ENCODE measurements around the gene EPS8. TPM values are rescaled to one million over a fixed set of nuclear protein-coding genes. Genes with fewer than 3 reads are reported as not detected.

EPS8 gene
- total and polyA plus RNA-seq, 2 donors (not counting 1 experiment from before 2014, with no cell fraction given): 0.76 to 0.96 TPM

DNA sequence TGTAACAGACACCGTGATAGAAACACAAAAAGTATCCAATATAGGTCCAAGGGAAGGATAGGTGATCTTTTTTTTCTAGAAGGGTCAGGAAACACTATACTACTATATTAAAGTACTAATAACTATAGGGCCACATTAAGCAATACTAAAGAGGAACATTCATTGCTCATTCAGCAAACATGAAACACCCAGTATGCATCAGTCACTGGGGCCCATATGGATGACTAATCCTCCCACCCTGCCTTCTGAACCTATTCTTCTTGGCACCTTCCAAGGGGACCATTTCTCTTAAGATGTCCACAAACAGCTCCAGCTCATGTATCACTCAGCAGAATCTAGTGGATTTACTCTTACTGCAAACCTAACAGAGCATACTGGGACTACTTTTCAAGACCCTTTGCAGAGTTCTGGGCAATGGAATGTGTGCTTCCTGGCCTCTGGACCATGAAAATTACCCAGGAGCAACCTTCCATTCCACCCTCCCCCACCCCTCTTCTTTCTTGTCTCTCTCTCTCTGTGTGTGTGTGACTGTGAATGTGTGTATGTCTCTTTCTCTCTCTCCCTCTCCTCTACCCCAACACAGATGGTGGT lies 187.9 kb downstream of the EPS8 start:
- Histone ChIP-seq H3K36me3 (replicated peaks in 1 of 2; ENCODE audit: control extremely low read depth in 1 of 2, control insufficient read depth in 1 of 2, extremely low read depth in 1 of 2, insufficient read depth in 2 of 2, low read length in 1 of 2) (no peaks in the 10 kb centered on the region), H3K27ac (ENCODE audit: low read length in 2 of 2) (no peak overlapping the region), H3K9me3 (ENCODE audit: control extremely low read depth in 1 of 3, control insufficient read depth in 2 of 3, insufficient read depth in 1 of 3, low read length in 2 of 3) (no peaks in the 10 kb centered on the region), H2AFZ (ENCODE audit: insufficient read depth, low read depth, low read length, poor library complexity, severe bottlenecking) (no peak overlapping the region), H3K4me3 (ENCODE audit: control extremely low read depth in 1 of 5, extremely low read depth in 1 of 5, insufficient read depth in 1 of 5, low read depth in 2 of 5, low read length in 4 of 5) (no peak overlapping the region), H3K4me1 (ENCODE audit: control insufficient read depth in 2 of 2, insufficient read depth in 2 of 2, low read length in 2 of 2) (no peaks in the 10 kb centered on the region), H3K4me2 (replicated peaks; ENCODE audit: low read depth, low read length, poor library complexity, severe bottlenecking) (no peak overlapping the region), H4K20me1 (ENCODE audit: control insufficient read depth, insufficient read depth, low read length, poor library complexity, severe bottlenecking) (no peaks in the 10 kb centered on the region), H3K79me2 (ENCODE audit: control insufficient read depth, insufficient read depth, low read length) (no peaks in the 10 kb centered on the region), H3K9ac (ENCODE audit: low read length) (no peak overlapping the region), H3K27me3 (replicated peaks in 1 of 4; ENCODE audit: control extremely low read depth in 1 of 4, control insufficient read depth in 3 of 4, insufficient read depth in 4 of 4, low read length in 3 of 4) (no peaks in the 10 kb centered on the region)
- Mint-ChIP-seq H3K4me1 (no peaks in the 10 kb centered on the region), H3K27ac (no peak overlapping the region), H3K4me3 (no peak overlapping the region), H3K27me3 (peaks cover 7% of the 10 kb centered on the region), H3K9me3 (ENCODE audit: insufficient read depth) (no peaks in the 10 kb centered on the region)
- DNase-seq (no peak), ATAC-seq (ENCODE audit: low read depth) (no peak)
- WGBS (ENCODE audit: insufficient coverage): no CpG with 5 or more reads among the region's 1 CpG
- CTCF ChIA-PET: no interaction called here
- TF ChIP-seq EZH2 (IDR thresholded peaks at IDR 0.05; ENCODE audit: borderline replicate concordance, insufficient read depth, low read depth, low read length, poor library complexity, severe bottlenecking): no peak
- TF ChIP-seq, protein P1, sequence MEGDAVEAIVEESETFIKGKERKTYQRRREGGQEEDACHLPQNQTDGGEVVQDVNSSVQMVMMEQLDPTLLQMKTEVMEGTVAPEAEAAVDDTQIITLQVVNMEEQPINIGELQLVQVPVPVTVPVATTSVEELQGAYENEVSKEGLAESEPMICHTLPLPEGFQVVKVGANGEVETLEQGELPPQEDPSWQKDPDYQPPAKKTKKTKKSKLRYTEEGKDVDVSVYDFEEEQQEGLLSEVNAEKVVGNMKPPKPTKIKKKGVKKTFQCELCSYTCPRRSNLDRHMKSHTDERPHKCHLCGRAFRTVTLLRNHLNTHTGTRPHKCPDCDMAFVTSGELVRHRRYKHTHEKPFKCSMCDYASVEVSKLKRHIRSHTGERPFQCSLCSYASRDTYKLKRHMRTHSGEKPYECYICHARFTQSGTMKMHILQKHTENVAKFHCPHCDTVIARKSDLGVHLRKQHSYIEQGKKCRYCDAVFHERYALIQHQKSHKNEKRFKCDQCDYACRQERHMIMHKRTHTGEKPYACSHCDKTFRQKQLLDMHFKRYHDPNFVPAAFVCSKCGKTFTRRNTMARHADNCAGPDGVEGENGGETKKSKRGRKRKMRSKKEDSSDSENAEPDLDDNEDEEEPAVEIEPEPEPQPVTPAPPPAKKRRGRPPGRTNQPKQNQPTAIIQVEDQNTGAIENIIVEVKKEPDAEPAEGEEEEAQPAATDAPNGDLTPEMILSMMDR (IDR thresholded peaks at IDR 0.05): no peak
- POLR2A ChIA-PET: no interaction called here
- intact Hi-C loops (cut with micrococcal nuclease): no loop called here

DNA sequence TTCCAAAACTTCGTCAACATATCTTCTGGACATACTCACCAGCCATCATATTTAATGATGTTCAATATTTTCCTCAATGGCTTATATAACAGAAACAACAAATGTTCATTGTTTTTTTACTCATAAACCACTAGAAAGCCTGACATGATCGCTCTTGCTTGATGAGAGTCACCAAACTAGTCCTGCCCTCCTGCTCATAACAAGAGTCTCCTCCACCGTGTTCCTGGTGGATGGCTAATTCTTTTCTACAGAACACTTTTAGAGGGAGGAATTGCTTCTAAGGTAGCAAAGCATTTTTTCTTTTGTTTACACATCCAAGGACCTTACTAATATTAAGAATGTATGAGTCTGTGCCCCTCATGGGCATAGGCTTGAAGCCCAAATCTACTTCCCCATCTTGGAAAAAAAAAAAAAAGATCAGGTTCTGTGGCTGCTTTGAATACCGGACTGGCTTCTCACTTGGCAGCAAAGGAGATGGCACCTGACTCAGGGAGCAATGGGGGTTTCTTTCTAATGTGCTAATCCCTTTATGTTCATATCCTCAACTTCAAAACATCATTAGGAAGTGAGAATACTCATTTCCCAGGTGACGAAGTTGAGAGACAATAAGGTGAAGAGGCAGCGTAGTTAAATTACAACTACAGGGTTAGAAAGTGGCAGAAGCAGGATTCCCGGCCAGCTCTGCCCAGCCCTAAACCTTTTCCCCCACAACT lies 188.8 kb downstream of the EPS8 start:
- ATAC-seq (ENCODE audit: low read depth) (no peak), DNase-seq (no peak)
- no peak for TF ChIP-seq EZH2 (IDR thresholded peaks at IDR 0.05; ENCODE audit: borderline replicate concordance, insufficient read depth, low read depth, low read length, poor library complexity, severe bottlenecking)
- TF ChIP-seq, protein P1 (IDR thresholded peaks at IDR 0.05): no peak
- no peaks in the 10 kb centered on the region for H4K20me1 ChIP-seq (ENCODE audit: control insufficient read depth, insufficient read depth, low read length, poor library complexity, severe bottlenecking)
- Mint-ChIP-seq H3K4me3 (no peak overlapping the region), H3K4me1 (no peaks in the 10 kb centered on the region), H3K27me3 (peaks cover 7% of the 10 kb centered on the region), H3K9me3 (ENCODE audit: insufficient read depth) (no peaks in the 10 kb centered on the region), H3K27ac (no peak overlapping the region)
- no peaks in the 10 kb centered on the region for H3K79me2 ChIP-seq (ENCODE audit: control insufficient read depth, insufficient read depth, low read length)
- H3K4me2 ChIP-seq (replicated peaks; ENCODE audit: low read depth, low read length, poor library complexity, severe bottlenecking): no peak overlapping the region
- H3K4me1 ChIP-seq (ENCODE audit: control insufficient read depth in 2 of 2, insufficient read depth in 2 of 2, low read length in 2 of 2): no peaks in the 10 kb centered on the region
- no peaks in the 10 kb centered on the region for H3K27me3 ChIP-seq (replicated peaks in 1 of 4; ENCODE audit: control extremely low read depth in 1 of 4, control insufficient read depth in 3 of 4, insufficient read depth in 4 of 4, low read length in 3 of 4)
- no CpG with 5 or more reads among the region's 7 CpGs for WGBS (ENCODE audit: insufficient coverage)
- ChIA-PET POLR2A (no interaction called here), CTCF (no interaction called here)
- peaks cover 0 to 6% of the 10 kb centered on the region in 2 experiments for H3K36me3 ChIP-seq (replicated peaks in 1 of 2; ENCODE audit: control extremely low read depth in 1 of 2, control insufficient read depth in 1 of 2, extremely low read depth in 1 of 2, insufficient read depth in 2 of 2, low read length in 1 of 2)
- H2AFZ ChIP-seq (ENCODE audit: insufficient read depth, low read depth, low read length, poor library complexity, severe bottlenecking): no peak overlapping the region
- H3K27ac ChIP-seq (ENCODE audit: low read length in 2 of 2): no peak overlapping the region
- intact Hi-C loops (cut with micrococcal nuclease): no loop called here
- no peak overlapping the region for H3K4me3 ChIP-seq (ENCODE audit: control extremely low read depth in 1 of 5, extremely low read depth in 1 of 5, insufficient read depth in 1 of 5, low read depth in 2 of 5, low read length in 4 of 5)
- no peaks in the 10 kb centered on the region for H3K9me3 ChIP-seq (ENCODE audit: control extremely low read depth in 1 of 3, control insufficient read depth in 2 of 3, insufficient read depth in 1 of 3, low read length in 2 of 3)
- no peak overlapping the region for H3K9ac ChIP-seq (ENCODE audit: low read length)
